K562 (cell line): Measurements from ENCODE around the gene HEXD. TPM values are rescaled to one million over a fixed set of nuclear protein-coding genes. Genes with fewer than 3 reads are reported as not detected.

ENCODE experiments used
- ATAC-seq: fragments of 200-7000 bp; cut with Tn5 transposase; 3 replicates; pipeline ENCODE4 v1.9.1; 2020; ENCODE audit warnings: moderate library complexity
- BruUV-seq: library from RNA; stranded (reverse); fragments of 400-500 nt; replicated peaks from 2 replicates; lab custom pipeline; 2021; lab: Mats Ljungman, UMichigan
- CTCF ChIA-PET: fragments of 300-600 bp; formaldehyde crosslinking; extraction: SDS; loops from one replicate; lab custom pipeline; 2021; ENCODE audit warnings: low intra/inter-chr PET ratio; lab: Yijun Ruan, JAX
- POLR2A ChIA-PET: fragments of 300-600, 350-650 bp; sonication (Branson Sonifier 250); formaldehyde crosslinking; extraction: SDS; loops from one replicate; lab custom pipeline; 2021; ENCODE audit warnings: antibody characterized with exemption, inconsistent platforms; lab: Yijun Ruan, JAX
- DNase-seq, 4 experiments: peaks; one replicate each; pipeline versions ENCODE4 v3.0.0 to v3.0.0-alpha.2; 2011 to 2018; ENCODE audit warnings: low spot score in 3 of 4, mixed read lengths in 3 of 4; ENCODE audit errors: extremely low read depth in 1 of 4
- FAIRE-seq: peaks from 2 replicates; lab custom pipeline; 2011; peaks lifted over from hg19 to GRCh38; lab: Jason Lieb, UNC
- H2AFZ ChIP-seq: 2 replicates; pipeline ENCODE4 v1.6.0; 2011; ENCODE audit warnings: low read depth, low read length, control low read depth, inconsistent platforms
- H3K27ac ChIP-seq: fragments of 200-600 bp; 3 replicates; pipeline ENCODE4 v1.8.0; 2011; ENCODE audit warnings: low read depth, mild to moderate bottlenecking, control low read depth, inconsistent platforms, low read length, moderate library complexity, mixed read lengths; ENCODE audit errors: extremely low read depth
- H3K27me3 ChIP-seq, 2 experiments: fragments of 300-600 bp in 1 of 2; 2 replicates in 1 of 2; 3 replicates in 1 of 2; pipeline versions ENCODE4 v1.6.0 to v1.8.0; 2011; ENCODE audit warnings: inconsistent platforms in 2 of 2, low read length in 2 of 2, mild to moderate bottlenecking in 1 of 2, mixed read lengths in 1 of 2, moderate library complexity in 1 of 2; ENCODE audit not compliant: control insufficient read depth in 2 of 2, insufficient read depth in 2 of 2
- H3K36me3 ChIP-seq: fragments of 300-600 bp; 3 replicates; pipeline ENCODE4 v1.8.0; 2011; ENCODE audit warnings: mild to moderate bottlenecking, low read length, inconsistent platforms; ENCODE audit not compliant: control insufficient read depth, insufficient read depth
- H3K4me1 ChIP-seq, 2 experiments: fragments of 200-600 bp in 1 of 2; replicated peaks in 1 of 2; 2 replicates in 1 of 2; 3 replicates in 1 of 2; pipeline versions ENCODE4 v1.5.1 to v1.8.0; 2011; ENCODE audit warnings: inconsistent platforms in 2 of 2, low read length in 2 of 2, mild to moderate bottlenecking in 1 of 2, mixed read lengths in 1 of 2, moderate library complexity in 1 of 2; ENCODE audit not compliant: control insufficient read depth in 2 of 2, insufficient read depth in 2 of 2
- H3K4me2 ChIP-seq: 2 replicates; pipeline ENCODE4 v1.6.1; 2011; ENCODE audit warnings: low read length, control low read depth, inconsistent platforms, mixed read lengths; ENCODE audit not compliant: insufficient read depth
- H3K4me3 ChIP-seq: fragments of 200-600 bp; sonication (generic), shearing (Covaris generic); 2 replicates; pipeline ENCODE4 v1.5.1; 2016; ENCODE audit warnings: control low read depth, inconsistent platforms
- H3K79me2 ChIP-seq: fragments of 200-600 bp; 3 replicates; pipeline ENCODE4 v1.8.0; 2011; ENCODE audit warnings: low read length, inconsistent platforms; ENCODE audit not compliant: control insufficient read depth, insufficient read depth
- H3K9ac ChIP-seq, 2 experiments: 2 replicates each; pipeline versions ENCODE4 v1.6.0 to v1.6.1; 2011; ENCODE audit warnings: low read depth in 2 of 2, low read length in 2 of 2, control low read depth in 1 of 2, inconsistent platforms in 1 of 2, mild to moderate bottlenecking in 1 of 2, mixed read lengths in 1 of 2; ENCODE audit not compliant: insufficient read depth in 1 of 2
- H3K9me1 ChIP-seq: one replicate; pipeline ENCODE4 v1.6.0; 2011; ENCODE audit warnings: inconsistent platforms, mild to moderate bottlenecking, low read length, moderate library complexity; ENCODE audit not compliant: control insufficient read depth, insufficient read depth
- H3K9me3 ChIP-seq: replicated peaks from 2 replicates; pipeline ENCODE4 v1.5.1; 2011; ENCODE audit warnings: low read depth, low read length, inconsistent platforms; ENCODE audit not compliant: control insufficient read depth, insufficient read depth
- H4K20me1 ChIP-seq: replicated peaks from 2 replicates; pipeline ENCODE4 v1.6.1; 2011; ENCODE audit warnings: low read length, inconsistent platforms, mixed read lengths; ENCODE audit not compliant: control insufficient read depth, insufficient read depth
- EZH2 ChIP-seq: IDR thresholded peaks from 2 replicates; pipeline ENCODE4 v1.6.1; 2012; ENCODE audit warnings: low read depth, mild to moderate bottlenecking, inconsistent platforms, low read length, borderline replicate concordance
- FOXA1 ChIP-seq: fragments of 450-650 bp; IDR thresholded peaks from 2 replicates; pipeline ENCODE4 v1.6.1; 2016; ENCODE audit warnings: mild to moderate bottlenecking, borderline replicate concordance
- LEF1 ChIP-seq: fragments of 450-650 bp; IDR thresholded peaks from 2 replicates; pipeline ENCODE4 v1.6.1; 2016; ENCODE audit warnings: mild to moderate bottlenecking
- MYC ChIP-seq, 2 experiments: fragments of 250-450 bp in 1 of 2; sonication (Bioruptor Pico) in 1 of 2; IDR thresholded peaks; 2 replicates each; pipeline versions ENCODE4 v1.5.1 to v1.6.1; 2012 to 2021; ENCODE audit warnings: low read depth in 2 of 2, borderline replicate concordance in 1 of 2, improper control_type of control experiment in 1 of 2, low read length in 1 of 2, mild to moderate bottlenecking in 1 of 2, moderate library complexity in 1 of 2
- NRF1 ChIP-seq, 2 experiments: fragments of 450-650 bp; IDR thresholded peaks in 1 of 2; conservative IDR thresholded peaks in 1 of 2; 2 replicates each; pipeline ENCODE4 v1.6.1; 2014; ENCODE audit warnings: mild to moderate bottlenecking in 2 of 2
- POLR2A ChIP-seq: fragments of 450-650 bp; conservative IDR thresholded peaks from 2 replicates; pipeline ENCODE4 v1.6.1; 2016
- ZNF121 ChIP-seq: sonication (generic); formaldehyde crosslinking; conservative IDR thresholded peaks from 2 replicates; pipeline ENCODE4 v1.8.0; 2022; ENCODE audit warnings: missing genetic modification reagents
- WGBS: fragments of 100-300 bp; shearing (Covaris generic); methylation state at CpG from one replicate; pipeline ENCODE4 v1.1.6; 2016; ENCODE audit warnings: low coverage, mixed read lengths; ENCODE audit not compliant: insufficient coverage; ENCODE audit errors: missing lambda C conversion rate; 5-methylcytosine and 5-hydroxymethylcytosine counted together
- in situ Hi-C: fragments of 300-500 bp; cut with MboI; formaldehyde crosslinking; loops from 4 replicates; pipeline ENCODE4 v1.15.0; 2018; ENCODE audit warnings: inconsistent platforms, mixed read lengths
- intact Hi-C: fragments of 100-400 bp; cut with micrococcal nuclease; formaldehyde crosslinking; loops from 2 replicates; pipeline ENCODE4 v1.14.2; 2022
- polyA plus RNA-seq, 8 experiments: library from polyadenylated mRNA; depleted of rRNA in 4 of 8; stranded (reverse) in 5 of 8; unstranded in 3 of 8; fragments of >200 nt; fragmentation: Nextera tagmentation in 2 of 8; fragmentation: Illumina TruSeq in 1 of 8; extraction: Ambion mirVana in 2 of 8; extraction: Trizol in 1 of 8; gene quantifications; 2 replicates each; pipeline versions ENCODE4 v1.2.1 to v1.2.3, GENCODE V29; 2011 to 2014; ENCODE audit warnings: inconsistent platforms in 1 of 8, missing spikeins in 1 of 8
- total RNA-seq, 7 experiments: library from RNA; depleted of rRNA in 6 of 7; stranded (reverse); fragments of >200 nt in 6 of 7; fragmentation: Illumina TruSeq in 2 of 7; extraction: Trizol in 2 of 7; gene quantifications; 2 replicates each; pipeline versions ENCODE4 v1.2.1 to v1.2.3, GENCODE V29; 2011 to 2021; ENCODE audit warnings: low replicate concordance in 1 of 7
- TF ChIP-seq, protein P1 (sequence below): sonication (generic); formaldehyde crosslinking; IDR thresholded peaks from 2 replicates; pipeline ENCODE4 v1.8.0; 2022; ENCODE audit warnings: mild to moderate bottlenecking, missing genetic modification reagents
- TF ChIP-seq, protein P2 (sequence below), 2 experiments: fragments of 450-650 bp; IDR thresholded peaks; 2 replicates each; pipeline ENCODE4 v1.6.1; 2016; ENCODE audit warnings: mild to moderate bottlenecking in 2 of 2, borderline replicate concordance in 1 of 2, low read depth in 1 of 2, moderate library complexity in 1 of 2

Gene HEXD
- total and polyA plus RNA-seq, 9 of the 15 experiments (the other 6 are each of a cell fraction or from before 2014, with no cell fraction given), result 1.0 to 25.3 (median 10.0) TPM

DNA sequence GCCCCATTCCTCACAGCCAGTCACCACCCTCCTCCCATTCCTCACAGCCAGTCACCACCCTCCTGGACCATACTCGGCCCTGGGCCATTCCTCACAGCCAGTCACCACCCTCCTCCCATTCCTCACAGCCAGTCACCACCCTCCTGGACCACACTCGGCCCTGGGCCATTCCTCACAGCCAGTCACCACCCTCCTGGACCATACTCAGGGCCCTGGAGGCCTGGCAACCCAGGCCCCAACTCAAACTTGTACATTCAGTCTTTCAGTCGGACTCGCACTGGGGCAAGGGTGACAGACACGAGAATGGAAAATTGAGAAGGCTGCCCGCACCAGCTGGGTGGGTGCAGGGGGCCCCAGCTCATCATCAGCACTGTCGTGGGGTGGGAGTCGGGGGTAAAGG is 71.0 kb downstream of the HEXD start:
- Histone ChIP-seq H3K4me2 (no peak overlapping the region), H4K20me1 (0 out of 2 replicates have a peak, but pooled peaks cover 2% of the 10 kb centered on the region), H3K9ac (peak overlapping the region in 1 of 2 experiments; percentile 10; a peak in 1 of 4 replicates), H3K9me3 (no peaks in the 10 kb centered on the region), H3K9me1 (peaks cover 6% of the 10 kb centered on the region), H2AFZ (no peak overlapping the region), H3K36me3 (peaks cover 48% of the 10 kb centered on the region), H3K4me1 (peaks cover 0 to 34% of the 10 kb centered on the region in 2 experiments; a peak in 3 of 5 replicates), H3K4me3 (no peak overlapping the region), H3K79me2 (no peaks in the 10 kb centered on the region), H3K27ac (no peak overlapping the region), H3K27me3 (no peaks in the 10 kb centered on the region)
- no TSS peak for BruUV-seq
- no peak for FAIRE-seq
- intact Hi-C loops (no loop called here), in situ Hi-C loops (no loop called here)
- DNase-seq, result no peak
- POLR2A ChIA-PET, result interaction anchor here (1.0 to 1.3 kb wide), 3 partner anchors 14 to 127 kb away, joined by 3 to 5 read pairs (median 3); no protein-coding TSS in a partner anchor
- CTCF ChIA-PET, result no interaction called here
- WGBS, result 78% methylated on average over 8 of the region's 8 CpGs
- peak; percentile 20 for ATAC-seq
- TF ChIP-seq POLR2A, result 0 out of 2 replicates have a peak, but pooled peaks have one; percentile 26
- TF ChIP-seq EZH2, result no peak
- no peak for TF ChIP-seq NRF1 (conservative IDR thresholded peaks at IDR 0.05 in 1 of 2, IDR thresholded peaks at IDR 0.05 in 1 of 2)
- no peak for TF ChIP-seq MYC (IDR thresholded peaks at IDR 0.05; ENCODE audit: low read depth, low read length)
- TF ChIP-seq MYC (CRISPR knock-in tag; IDR thresholded peaks at IDR 0.05; ENCODE audit: borderline replicate concordance, low read depth), result no peak
- TF ChIP-seq ZNF121 (CRISPR knock-in tag), result no peak
- TF ChIP-seq, protein P1, sequence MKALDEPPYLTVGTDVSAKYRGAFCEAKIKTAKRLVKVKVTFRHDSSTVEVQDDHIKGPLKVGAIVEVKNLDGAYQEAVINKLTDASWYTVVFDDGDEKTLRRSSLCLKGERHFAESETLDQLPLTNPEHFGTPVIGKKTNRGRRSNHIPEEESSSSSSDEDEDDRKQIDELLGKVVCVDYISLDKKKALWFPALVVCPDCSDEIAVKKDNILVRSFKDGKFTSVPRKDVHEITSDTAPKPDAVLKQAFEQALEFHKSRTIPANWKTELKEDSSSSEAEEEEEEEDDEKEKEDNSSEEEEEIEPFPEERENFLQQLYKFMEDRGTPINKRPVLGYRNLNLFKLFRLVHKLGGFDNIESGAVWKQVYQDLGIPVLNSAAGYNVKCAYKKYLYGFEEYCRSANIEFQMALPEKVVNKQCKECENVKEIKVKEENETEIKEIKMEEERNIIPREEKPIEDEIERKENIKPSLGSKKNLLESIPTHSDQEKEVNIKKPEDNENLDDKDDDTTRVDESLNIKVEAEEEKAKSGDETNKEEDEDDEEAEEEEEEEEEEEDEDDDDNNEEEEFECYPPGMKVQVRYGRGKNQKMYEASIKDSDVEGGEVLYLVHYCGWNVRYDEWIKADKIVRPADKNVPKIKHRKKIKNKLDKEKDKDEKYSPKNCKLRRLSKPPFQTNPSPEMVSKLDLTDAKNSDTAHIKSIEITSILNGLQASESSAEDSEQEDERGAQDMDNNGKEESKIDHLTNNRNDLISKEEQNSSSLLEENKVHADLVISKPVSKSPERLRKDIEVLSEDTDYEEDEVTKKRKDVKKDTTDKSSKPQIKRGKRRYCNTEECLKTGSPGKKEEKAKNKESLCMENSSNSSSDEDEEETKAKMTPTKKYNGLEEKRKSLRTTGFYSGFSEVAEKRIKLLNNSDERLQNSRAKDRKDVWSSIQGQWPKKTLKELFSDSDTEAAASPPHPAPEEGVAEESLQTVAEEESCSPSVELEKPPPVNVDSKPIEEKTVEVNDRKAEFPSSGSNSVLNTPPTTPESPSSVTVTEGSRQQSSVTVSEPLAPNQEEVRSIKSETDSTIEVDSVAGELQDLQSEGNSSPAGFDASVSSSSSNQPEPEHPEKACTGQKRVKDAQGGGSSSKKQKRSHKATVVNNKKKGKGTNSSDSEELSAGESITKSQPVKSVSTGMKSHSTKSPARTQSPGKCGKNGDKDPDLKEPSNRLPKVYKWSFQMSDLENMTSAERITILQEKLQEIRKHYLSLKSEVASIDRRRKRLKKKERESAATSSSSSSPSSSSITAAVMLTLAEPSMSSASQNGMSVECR (CRISPR knock-in tag), result no peak
- TF ChIP-seq, protein P2, sequence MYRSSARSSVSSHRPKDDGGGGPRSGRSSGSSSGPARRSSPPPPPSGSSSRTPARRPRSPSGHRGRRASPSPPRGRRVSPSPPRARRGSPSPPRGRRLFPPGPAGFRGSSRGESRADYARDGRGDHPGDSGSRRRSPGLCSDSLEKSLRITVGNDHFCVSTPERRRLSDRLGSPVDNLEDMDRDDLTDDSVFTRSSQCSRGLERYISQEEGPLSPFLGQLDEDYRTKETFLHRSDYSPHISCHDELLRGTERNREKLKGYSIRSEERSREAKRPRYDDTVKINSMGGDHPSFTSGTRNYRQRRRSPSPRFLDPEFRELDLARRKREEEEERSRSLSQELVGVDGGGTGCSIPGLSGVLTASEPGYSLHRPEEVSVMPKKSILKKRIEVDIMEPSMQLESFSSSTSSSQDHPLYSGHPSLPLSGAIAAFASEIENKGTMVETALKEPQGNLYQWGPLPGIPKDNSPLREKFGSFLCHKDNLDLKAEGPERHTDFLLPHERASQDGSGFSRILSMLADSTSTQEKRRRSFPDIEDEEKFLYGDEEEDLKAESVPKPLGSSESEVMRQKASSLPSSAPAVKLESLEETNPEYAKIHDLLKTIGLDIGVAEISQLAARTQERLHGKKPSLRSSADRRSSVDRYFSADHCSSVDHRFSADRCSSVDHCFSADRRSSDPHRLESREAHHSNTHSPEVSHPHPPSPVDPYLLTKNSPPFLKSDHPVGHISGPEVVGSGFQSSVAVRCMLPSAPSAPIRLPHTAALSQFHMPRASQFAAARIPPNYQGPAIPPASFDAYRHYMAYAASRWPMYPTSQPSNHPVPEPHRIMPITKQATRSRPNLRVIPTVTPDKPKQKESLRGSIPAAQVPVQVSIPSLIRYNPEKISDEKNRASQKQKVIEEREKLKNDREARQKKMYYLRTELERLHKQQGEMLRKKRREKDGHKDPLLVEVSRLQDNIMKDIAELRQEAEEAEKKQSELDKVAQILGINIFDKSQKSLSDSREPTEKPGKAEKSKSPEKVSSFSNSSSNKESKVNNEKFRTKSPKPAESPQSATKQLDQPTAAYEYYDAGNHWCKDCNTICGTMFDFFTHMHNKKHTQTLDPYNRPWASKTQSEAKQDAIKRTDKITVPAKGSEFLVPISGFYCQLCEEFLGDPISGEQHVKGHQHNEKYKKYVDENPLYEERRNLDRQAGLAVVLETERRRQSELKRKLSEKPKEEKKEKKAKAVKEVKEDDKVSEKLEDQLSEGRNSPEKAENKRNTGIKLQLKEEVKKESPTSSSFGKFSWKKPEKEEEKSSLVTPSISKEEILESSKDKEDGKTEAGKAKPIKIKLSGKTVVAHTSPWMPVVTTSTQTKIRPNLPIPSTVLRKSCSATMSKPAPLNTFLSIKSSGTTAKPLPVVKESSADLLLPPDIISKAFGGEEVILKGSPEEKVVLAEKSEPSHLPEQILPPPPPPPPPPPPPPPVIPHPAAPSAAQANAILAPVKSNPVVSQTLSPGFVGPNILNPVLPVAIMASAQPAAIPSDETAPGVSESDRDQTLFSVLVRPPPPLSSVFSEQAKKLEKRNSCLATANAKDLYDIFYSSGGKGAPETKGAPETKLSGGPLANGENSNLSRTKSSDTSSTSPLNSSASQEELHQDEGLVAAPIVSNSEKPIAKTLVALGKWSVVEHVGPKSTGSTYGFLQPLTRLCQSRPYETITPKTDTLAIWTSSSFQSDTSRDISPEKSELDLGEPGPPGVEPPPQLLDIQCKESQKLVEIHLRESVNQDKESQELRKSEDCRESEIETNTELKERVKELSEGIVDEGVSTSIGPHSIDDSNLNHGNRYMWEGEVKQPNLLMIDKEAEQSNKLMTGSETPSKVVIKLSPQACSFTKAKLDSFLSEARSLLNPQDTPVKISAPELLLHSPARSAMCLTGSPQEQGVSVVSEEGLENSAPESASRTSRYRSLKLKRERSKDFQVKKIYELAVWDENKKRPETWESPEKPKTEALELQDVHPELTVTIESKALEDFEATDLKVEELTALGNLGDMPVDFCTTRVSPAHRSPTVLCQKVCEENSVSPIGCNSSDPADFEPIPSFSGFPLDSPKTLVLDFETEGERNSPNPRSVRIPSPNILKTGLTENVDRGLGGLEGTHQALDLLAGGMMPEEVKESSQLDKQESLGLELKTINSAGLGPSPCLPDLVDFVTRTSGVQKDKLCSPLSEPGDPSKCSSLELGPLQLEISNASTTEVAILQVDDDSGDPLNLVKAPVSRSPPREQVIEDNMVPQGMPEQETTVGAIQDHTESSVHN (IDR thresholded peaks at IDR 0.05; ENCODE audit: borderline replicate concordance in 1 of 2, low read depth in 1 of 2), result no peak
- no peak for TF ChIP-seq LEF1
- TF ChIP-seq FOXA1, result no peak
